Panc1 (cell line): Measurements from ENCODE around the gene NAA16. TPM values are rescaled to one million over a fixed set of nuclear protein-coding genes. Genes with fewer than 3 reads are reported as not detected.

Source experiments
- ATAC-seq: fragments of 200-7000 bp; cut with Tn5 transposase; 2 replicates; pipeline ENCODE4 v1.9.1; 2020; ENCODE audit warnings: mild to moderate bottlenecking, moderate library complexity
- BruUV-seq: library from RNA; stranded (reverse); fragments of 400-500 nt; replicated peaks from 2 replicates; lab custom pipeline; 2021; lab: Mats Ljungman, UMichigan
- CTCF ChIA-PET: fragments of 300-600 bp; sonication (Branson Sonifier 250); formaldehyde crosslinking; loops from one replicate; lab custom pipeline; 2022; ENCODE audit warnings: antibody characterized with exemption; lab: Charles Lee
- POLR2A ChIA-PET: fragments of 300-600 bp; sonication (Branson Sonifier 250); formaldehyde crosslinking; loops from one replicate; lab custom pipeline; 2022; ENCODE audit warnings: antibody characterized with exemption; lab: Charles Lee
- DNase-seq: peaks from one replicate; pipeline ENCODE4 v3.0.0-alpha.2; 2010; ENCODE audit warnings: low read depth, low spot score
- H3K27ac ChIP-seq: 2 replicates; pipeline ENCODE4 v1.5.1; 2011; ENCODE audit warnings: mild to moderate bottlenecking, low read length, inconsistent platforms
- H3K27me3 ChIP-seq: fragments of 200-500 bp; sonication (Bioruptor generic); 2 replicates; pipeline ENCODE4 v1.6.0; 2014; ENCODE audit warnings: low read length, inconsistent platforms; ENCODE audit not compliant: control insufficient read depth, insufficient read depth
- H3K36me3 ChIP-seq: fragments of 200-500 bp; sonication (Bioruptor generic); 2 replicates; pipeline ENCODE4 v1.5.1; 2014; ENCODE audit warnings: inconsistent platforms, mild to moderate bottlenecking, low read length, moderate library complexity; ENCODE audit not compliant: control insufficient read depth, insufficient read depth
- H3K4me1 ChIP-seq: 2 replicates; pipeline ENCODE4 v1.5.1; 2011; ENCODE audit warnings: inconsistent platforms, mild to moderate bottlenecking, low read length, moderate library complexity; ENCODE audit not compliant: control insufficient read depth, insufficient read depth
- H3K4me3 ChIP-seq, 2 experiments: 2 replicates each; pipeline ENCODE4 v1.5.1; 2011 to 2012; ENCODE audit warnings: low read depth in 2 of 2, low read length in 2 of 2, mild to moderate bottlenecking in 2 of 2, inconsistent platforms in 1 of 2, moderate library complexity in 1 of 2
- H3K9me3 ChIP-seq: fragments of 200-500 bp; sonication (Bioruptor generic); 2 replicates; pipeline ENCODE4 v1.5.1; 2014; ENCODE audit warnings: low read depth, mild to moderate bottlenecking, inconsistent platforms, low read length, moderate library complexity; ENCODE audit not compliant: control insufficient read depth, insufficient read depth
- POLR2AphosphoS5 ChIP-seq: IDR thresholded peaks from 2 replicates; pipeline ENCODE4 v1.6.1; 2012; ENCODE audit warnings: mild to moderate bottlenecking, low read depth, low read length, moderate library complexity
- REST ChIP-seq, 2 experiments: IDR thresholded peaks; 2 replicates each; pipeline ENCODE4 v1.6.1; 2011 to 2012; ENCODE audit warnings: low read depth in 2 of 2, control low read depth in 1 of 2, low read length in 1 of 2, mild to moderate bottlenecking in 1 of 2, moderate library complexity in 1 of 2; ENCODE audit not compliant: insufficient read depth in 1 of 2
- SIN3A ChIP-seq: IDR thresholded peaks from 2 replicates; pipeline ENCODE4 v1.6.1; 2012; ENCODE audit warnings: low read depth, mild to moderate bottlenecking, low read length, moderate library complexity, borderline replicate concordance; ENCODE audit not compliant: insufficient read depth
- TCF7L2 ChIP-seq: IDR thresholded peaks from 2 replicates; pipeline ENCODE4 v1.6.1; 2011; ENCODE audit warnings: mild to moderate bottlenecking, low read depth, low read length, inconsistent platforms
- in situ Hi-C: cut with HindIII; loops from 2 replicates; pipeline ENCODE4 v1.10.0; 2016; ENCODE audit warnings: low sequenced_read_pairs, low pct_unique_long_range_greater_than_20kb
- intact Hi-C: fragments of 100-400 bp; cut with micrococcal nuclease; formaldehyde crosslinking; loops from one replicate; pipeline ENCODE4 v1.10.0; 2022; ENCODE audit not compliant: unreplicated experiment
- total RNA-seq: library from RNA; stranded (reverse); gene quantifications from one replicate; pipeline ENCODE4 v1.2.1, GENCODE V29; 2021; ENCODE audit not compliant: unreplicated experiment
- TF ChIP-seq, protein P1 (sequence below): fragments of 450-650 bp; IDR thresholded peaks from 2 replicates; pipeline ENCODE4 v1.5.1; 2017; ENCODE audit warnings: mild to moderate bottlenecking

NAA16 gene
- total RNA-seq, 1 experiment from 2014 or later, result 24.2 TPM

DNA sequence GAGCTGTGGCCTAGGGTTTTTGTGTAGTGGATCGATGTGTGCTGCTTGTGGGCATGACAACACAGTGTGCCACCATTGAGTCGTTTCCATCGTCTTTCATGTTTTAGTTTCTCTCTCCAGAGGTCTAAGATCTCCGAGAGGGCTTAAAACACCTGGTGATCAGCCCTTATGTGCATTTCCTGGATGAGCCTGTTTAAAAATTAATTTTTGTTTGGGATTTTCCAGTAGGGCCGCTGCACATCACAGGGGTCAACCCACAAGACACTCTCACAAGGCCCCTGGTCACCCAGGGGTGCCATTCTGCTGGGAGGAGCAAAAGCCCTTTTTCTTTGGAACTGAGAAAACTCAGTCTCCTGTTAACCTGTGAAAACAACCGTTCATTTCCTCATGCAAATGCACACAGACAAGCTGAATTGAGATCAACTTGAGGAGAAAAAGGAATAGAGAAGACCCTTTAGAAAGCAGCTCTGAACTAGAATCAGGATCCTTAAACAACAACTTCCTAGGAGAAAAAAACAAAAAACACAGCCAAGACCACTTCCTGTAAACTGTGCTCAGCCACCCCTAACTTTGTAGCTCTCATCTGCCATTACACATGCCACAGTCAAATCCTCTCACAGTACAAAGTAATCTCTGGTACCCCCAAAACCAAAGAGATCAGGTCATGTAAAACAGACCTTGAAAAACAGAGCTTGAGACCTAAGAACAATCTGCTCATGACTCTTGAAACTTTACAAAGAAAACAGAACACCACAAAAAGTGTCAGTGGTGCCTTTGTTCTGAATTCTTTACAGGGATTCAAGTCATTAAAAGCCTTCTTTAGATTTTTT is 39.4 kb upstream of the NAA16 start:
- no TSS peak for BruUV-seq
- ChIA-PET CTCF (no interaction called here), POLR2A (no interaction called here)

GRCh38 chr13:41273831-41274441 is 37.1 kb upstream of the NAA16 start:
- Histone ChIP-seq H3K9me3 (peaks cover 11% of the 10 kb centered on the region; the same call in 1 of the 2 replicates), H3K4me3 (no peak overlapping the region), H3K27me3 (no peaks in the 10 kb centered on the region), H3K27ac (no peak overlapping the region), H3K36me3 (no peaks in the 10 kb centered on the region), H3K4me1 (no peaks in the 10 kb centered on the region)
- intact Hi-C loops (no loop called here), in situ Hi-C loops (no loop called here)
- POLR2A ChIA-PET, result no interaction called here
- no peak for DNase-seq
- TF ChIP-seq REST (IDR thresholded peaks at IDR 0.05; ENCODE audit: insufficient read depth in 1 of 2, low read depth in 2 of 2, low read length in 1 of 2) (no peak), TCF7L2 (no peak), POLR2AphosphoS5 (no peak), SIN3A (no peak)
- TF ChIP-seq, protein P1, sequence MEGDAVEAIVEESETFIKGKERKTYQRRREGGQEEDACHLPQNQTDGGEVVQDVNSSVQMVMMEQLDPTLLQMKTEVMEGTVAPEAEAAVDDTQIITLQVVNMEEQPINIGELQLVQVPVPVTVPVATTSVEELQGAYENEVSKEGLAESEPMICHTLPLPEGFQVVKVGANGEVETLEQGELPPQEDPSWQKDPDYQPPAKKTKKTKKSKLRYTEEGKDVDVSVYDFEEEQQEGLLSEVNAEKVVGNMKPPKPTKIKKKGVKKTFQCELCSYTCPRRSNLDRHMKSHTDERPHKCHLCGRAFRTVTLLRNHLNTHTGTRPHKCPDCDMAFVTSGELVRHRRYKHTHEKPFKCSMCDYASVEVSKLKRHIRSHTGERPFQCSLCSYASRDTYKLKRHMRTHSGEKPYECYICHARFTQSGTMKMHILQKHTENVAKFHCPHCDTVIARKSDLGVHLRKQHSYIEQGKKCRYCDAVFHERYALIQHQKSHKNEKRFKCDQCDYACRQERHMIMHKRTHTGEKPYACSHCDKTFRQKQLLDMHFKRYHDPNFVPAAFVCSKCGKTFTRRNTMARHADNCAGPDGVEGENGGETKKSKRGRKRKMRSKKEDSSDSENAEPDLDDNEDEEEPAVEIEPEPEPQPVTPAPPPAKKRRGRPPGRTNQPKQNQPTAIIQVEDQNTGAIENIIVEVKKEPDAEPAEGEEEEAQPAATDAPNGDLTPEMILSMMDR, result no peak
- BruUV-seq, result no TSS peak
- CTCF ChIA-PET, result no interaction called here
- ATAC-seq, result no peak

More for the DNA sequence above, 39.4 kb upstream of the NAA16 start:
- no peak for DNase-seq
- in situ Hi-C loops (no loop called here), intact Hi-C loops (no loop called here)
- no peak for TF ChIP-seq TCF7L2
- TF ChIP-seq POLR2AphosphoS5, result no peak
- TF ChIP-seq SIN3A, result no peak
- TF ChIP-seq, protein P1, result no peak
- TF ChIP-seq REST (IDR thresholded peaks at IDR 0.05; ENCODE audit: insufficient read depth in 1 of 2, low read depth in 2 of 2, low read length in 1 of 2), result no peak
- H3K9me3 ChIP-seq, result peaks cover 29% of the 10 kb centered on the region; the same call in 1 of the 2 replicates
- H3K4me1 ChIP-seq, result no peaks in the 10 kb centered on the region
- H3K36me3 ChIP-seq, result no peaks in the 10 kb centered on the region
- no peaks in the 10 kb centered on the region for H3K27me3 ChIP-seq
- no peak overlapping the region for H3K4me3 ChIP-seq
- H3K27ac ChIP-seq, result no peak overlapping the region
- no peak for ATAC-seq
